WI38 (cell line): ENCODE data around the gene SRBD1.

Experiments
- H3K4me3 ChIP-seq: 2 replicates; pipeline ENCODE4 v1.5.1; 2011; ENCODE audit warnings: low read depth, mild to moderate bottlenecking, control low read depth, low read length
- CTCF ChIP-seq: IDR thresholded peaks from 2 replicates; pipeline ENCODE4 v1.5.1; 2012; ENCODE audit warnings: low read depth, mild to moderate bottlenecking, control low read depth, low read length

The SRBD1 gene

GRCh38 chr2:45650851-45651414 lies 39.9 kb upstream of the SRBD1 start:
- no peak for TF ChIP-seq CTCF
- H3K4me3 ChIP-seq, result peak overlapping the region; percentile 80

- no peak for TF ChIP-seq CTCF
- peak overlapping the region; percentile 80 for H3K4me3 ChIP-seq
Measured at GRCh38 chr2:45649858-45650811, 39.1 kb upstream of the SRBD1 start.

GRCh38 chr2:45649462-45649857 lies 38.4 kb upstream of the SRBD1 start:
- peak overlapping the region; percentile 80 for H3K4me3 ChIP-seq
- TF ChIP-seq CTCF, result no peak

- no peak overlapping the region for H3K4me3 ChIP-seq
- TF ChIP-seq CTCF, result no peak
Measured at GRCh38 chr2:45648636-45649035, 37.6 kb upstream of the SRBD1 start.

- no peak for TF ChIP-seq CTCF
- H3K4me3 ChIP-seq, result no peak overlapping the region
Measured at GRCh38 chr2:45647986-45648520, 37.0 kb upstream of the SRBD1 start.

GRCh38 chr2:45647356-45647755 lies 36.3 kb upstream of the SRBD1 start:
- H3K4me3 ChIP-seq, result no peak overlapping the region
- TF ChIP-seq CTCF, result no peak

- no peak overlapping the region for H3K4me3 ChIP-seq
- TF ChIP-seq CTCF, result no peak
Measured at GRCh38 chr2:45646289-45646688, 35.2 kb upstream of the SRBD1 start.
